Inflammatory macrophage treated with lipopolysaccharide for 1 hour (primary cell): ENCODE data around the gene TMEM18.
"Not testable (repeated sequence)": the region's sequence is repeated elsewhere in the genome, so short reads cannot be mapped to it uniquely, and the experiment has no call there.

ENCODE experiments used
- DNase-seq, 2 donors: peaks; one replicate each; pipeline ENCODE4 v3.0.0-alpha.2; 2020 to 2022

TMEM18 gene

GRCh38 chr2:692767-693166 is 15.6 kb upstream of the TMEM18 start:
- DNase-seq, result no peak

DNA sequence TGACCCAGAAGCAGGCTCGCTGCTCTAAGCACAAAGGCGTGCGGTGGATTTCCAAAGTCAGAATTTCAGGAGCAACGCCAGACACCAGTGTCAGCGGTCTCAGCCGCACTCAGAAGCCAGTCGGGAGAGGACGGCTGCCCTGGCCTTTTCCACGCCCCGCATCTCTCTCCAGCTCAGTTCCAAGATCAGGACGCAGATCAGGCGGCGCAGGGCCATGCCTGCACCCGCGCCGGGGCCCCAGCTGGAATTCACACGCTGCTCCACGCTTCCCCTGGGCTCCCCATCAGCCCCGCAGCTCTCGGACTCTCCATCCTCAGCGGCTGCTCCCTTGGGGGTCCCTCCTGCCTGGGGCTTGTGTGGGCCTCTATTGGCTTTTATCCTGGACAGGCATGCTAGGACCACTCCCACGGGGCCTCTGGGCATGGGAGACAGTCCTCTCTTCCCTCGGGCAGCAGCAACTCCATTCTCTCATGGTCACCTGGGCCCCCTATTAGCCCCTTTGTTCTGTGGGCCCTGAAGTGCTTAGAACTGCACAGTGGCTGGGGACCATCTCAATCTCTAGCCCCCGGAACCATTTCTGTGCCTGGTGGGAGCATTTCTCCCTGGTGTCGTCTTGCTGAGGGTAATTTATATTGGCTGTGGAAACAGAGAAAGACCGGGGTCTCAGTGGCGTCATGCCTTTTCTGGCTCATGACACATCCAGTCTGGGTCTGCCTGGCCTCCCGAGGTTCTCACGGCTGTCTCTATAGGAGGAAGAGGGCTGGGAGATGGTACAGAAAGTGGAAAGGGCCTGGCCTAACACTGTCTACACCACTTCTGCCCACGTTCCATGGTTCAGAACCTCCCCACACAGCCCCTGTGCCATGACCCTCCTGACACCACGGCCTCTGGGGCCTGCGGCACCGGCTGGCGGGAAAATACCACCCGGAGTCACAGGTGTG is 14.9 kb upstream of the TMEM18 start:
- no peak for DNase-seq

- DNase-seq, result no peak
Observed at GRCh38 chr2:690799-691198, 13.6 kb upstream of the TMEM18 start.

DNA sequence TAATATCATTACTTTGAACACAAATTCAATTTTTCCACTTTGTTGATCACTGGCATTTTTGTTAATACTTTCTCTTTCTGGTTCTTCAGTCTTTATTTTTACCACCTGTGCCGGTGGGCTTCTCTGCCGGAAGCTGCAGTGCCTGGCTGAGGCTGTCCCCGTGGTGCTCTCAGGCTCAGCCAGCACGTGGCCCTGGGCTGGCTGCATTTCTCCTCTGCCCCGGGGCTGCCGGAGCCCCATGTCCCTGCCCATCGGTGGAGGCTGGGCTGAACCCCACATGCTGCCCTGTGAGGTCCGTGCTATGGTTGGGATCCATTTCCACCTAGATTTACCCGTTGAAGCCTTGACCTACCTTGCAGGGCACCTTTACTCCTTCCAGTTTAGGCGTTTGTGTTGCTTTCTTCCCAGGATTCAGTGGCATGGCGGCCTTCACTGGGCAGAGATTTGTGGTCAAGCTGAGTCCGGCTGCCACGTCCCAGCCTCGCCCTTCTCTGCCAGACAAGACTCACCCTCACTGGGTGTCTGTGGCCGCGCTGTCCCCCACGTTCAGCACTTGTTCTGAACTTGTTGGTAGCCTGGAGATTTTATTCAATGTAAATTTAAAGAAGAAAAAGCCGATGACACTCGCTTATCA is 12.8 kb upstream of the TMEM18 start:
- DNase-seq, result no peak

DNA sequence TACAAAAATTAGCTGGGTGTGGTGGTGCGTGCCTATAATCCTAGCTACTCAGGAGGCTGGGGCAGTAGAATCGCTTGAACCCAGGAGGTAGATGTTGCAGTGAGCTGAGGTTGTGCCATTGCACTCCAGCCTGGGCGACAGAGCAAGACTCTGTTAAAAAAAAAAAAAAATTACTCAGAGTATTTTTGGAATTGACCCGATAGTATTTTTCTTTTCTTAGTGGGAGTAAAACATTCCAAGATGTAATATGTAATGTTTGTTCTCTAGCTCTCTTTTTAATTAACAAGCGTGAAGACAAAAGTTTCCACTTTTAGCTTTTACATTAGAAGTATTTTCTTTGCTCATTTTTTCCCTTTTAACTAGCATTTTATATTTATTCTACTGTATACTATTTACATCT is 12.0 kb upstream of the TMEM18 start:
- no peak for DNase-seq

GRCh38 chr2:688504-689076 is 11.4 kb upstream of the TMEM18 start:
- DNase-seq, result no peak

GRCh38 chr2:685421-685820 is 8.2 kb upstream of the TMEM18 start:
- DNase-seq, result peak in 1 of 2 donors; percentile 14

DNA sequence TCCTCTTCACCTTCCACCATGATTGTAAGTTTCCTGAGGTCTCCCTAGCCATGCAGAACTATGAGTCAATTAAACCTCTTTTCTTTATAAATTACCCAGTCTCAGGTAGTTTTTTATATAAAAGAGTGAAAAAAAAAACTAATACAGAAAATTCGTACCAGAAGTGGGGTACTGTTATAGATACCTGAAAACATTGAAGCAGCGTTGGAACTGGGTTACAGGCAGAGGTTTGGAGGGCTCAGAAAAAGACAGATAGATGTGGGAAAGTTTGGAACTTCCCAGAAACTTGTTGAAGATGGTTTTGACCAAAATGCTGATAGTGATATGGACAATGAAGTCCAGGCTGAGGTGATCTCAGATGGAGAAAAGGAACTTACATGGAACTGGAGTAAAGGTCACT is 7.7 kb upstream of the TMEM18 start:
- not testable (repeated sequence) for DNase-seq

- DNase-seq, result no peak
Observed at GRCh38 chr2:682226-682625, 5.0 kb upstream of the TMEM18 start.

DNA sequence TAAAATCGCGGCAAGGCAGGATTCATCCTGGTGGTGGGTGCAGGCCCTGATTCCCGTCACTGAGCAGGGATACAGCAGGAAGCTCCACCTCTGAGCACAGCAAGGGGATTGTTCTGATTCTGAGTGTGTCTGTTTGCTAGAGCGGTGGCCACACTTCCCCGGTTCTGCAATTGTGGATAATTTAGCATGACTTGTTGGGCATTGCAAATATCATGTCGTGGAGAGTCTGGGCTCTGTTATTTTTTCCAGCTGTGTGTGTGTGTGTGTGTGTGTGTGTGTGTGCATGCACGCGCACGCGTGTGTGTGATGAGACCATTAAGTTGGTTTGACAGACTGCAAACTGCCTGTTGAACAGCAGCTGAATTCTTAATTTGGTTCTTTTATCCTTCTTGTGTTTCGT is 4.1 kb upstream of the TMEM18 start:
- no peak for DNase-seq

- no peak for DNase-seq
Observed at GRCh38 chr2:680496-680895, 3.3 kb upstream of the TMEM18 start.

DNA sequence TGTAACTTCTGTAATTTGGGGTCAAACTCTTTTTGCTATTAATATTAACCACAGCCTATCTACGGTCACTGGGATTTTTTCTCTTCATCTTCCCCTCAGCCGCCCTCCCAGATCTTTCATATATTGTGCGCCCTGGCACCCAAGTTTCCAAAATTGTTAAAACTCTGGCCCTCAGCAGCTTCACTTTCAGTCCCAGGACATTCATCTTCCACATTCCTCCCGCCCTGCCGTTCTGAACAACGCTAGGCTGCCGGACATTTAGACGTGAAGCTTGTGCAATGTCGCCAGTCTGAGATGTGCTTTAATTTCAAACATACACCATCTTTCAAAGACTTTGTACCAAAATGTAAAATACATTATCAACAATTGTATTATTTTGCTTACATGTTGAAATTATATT is 1.8 kb upstream of the TMEM18 start:
- no peak for DNase-seq

DNA sequence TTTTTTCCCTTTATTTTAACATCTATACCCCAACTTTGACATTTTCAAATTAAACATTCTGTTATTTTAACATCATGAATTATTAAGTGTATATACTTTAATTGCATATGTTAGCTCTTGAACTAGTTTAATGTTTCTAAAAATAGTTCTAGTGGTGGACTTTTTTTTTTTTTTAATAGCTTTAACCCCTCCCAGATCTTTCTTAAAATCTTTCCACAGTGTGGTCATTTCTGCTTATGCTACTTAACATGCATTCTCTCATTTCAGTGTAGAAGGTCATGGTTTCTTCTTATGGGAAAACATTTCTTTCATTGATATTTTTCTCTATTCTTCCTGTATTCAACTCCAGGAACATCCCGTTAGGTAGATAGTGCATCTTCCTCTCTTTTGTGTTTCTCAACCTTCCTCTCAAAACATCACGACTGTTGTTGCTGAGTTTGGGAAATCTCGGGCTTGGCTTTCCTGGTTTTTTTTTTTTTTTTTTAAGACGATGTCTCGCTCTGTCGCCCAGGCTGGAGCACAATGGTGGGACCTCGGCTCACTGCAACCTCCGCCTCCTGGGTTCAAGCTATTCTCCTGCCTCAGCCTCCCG is 849 bp upstream of the TMEM18 start:
- peak; percentile 27 to 29 for DNase-seq

DNA sequence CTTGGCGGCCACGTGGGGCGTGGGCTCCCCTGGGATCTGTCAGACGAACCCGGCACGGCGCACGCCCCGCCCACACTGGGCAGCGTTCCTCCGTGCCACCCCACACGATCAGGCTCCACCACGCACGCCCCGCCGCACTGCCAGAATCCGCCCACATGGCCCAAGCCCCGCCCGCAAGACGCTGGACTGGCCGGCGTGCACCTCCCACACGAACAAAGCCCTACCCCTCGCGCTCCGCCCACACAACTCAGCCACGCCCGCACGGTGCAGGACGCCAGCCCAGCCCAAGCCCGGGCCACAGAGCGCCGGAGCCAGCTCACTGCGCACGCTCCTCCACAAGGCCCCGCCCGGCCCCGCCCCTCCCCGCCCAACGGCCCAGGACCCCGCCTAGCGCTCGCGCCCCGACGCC is 555 bp downstream of the TMEM18 start:
- peak; percentile 96 to 98 for DNase-seq

- DNase-seq, result peak; percentile 9 to 31
Observed at GRCh38 chr2:675982-676646, 1.1 kb downstream of the TMEM18 start.

DNA sequence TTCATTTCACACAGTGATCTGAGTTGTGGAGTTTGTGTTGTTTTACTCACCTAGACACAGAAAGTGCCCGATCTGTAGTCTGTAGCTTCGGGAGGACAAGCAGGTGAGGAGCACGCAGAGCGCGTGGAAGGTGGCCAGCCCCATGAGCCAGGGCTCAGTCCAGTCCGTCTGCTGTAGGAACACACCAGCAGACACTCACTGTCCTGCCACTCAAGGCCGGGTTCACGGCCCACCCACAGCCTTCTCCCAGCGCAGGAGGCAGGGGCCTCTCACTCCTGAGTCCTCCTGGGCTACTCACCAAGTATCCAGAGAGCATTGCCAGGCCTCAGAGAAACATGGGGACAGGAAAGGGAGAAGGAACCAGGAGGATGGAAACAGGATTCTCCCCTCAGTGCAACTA is 1.7 kb downstream of the TMEM18 start:
- DNase-seq, result no peak

DNA sequence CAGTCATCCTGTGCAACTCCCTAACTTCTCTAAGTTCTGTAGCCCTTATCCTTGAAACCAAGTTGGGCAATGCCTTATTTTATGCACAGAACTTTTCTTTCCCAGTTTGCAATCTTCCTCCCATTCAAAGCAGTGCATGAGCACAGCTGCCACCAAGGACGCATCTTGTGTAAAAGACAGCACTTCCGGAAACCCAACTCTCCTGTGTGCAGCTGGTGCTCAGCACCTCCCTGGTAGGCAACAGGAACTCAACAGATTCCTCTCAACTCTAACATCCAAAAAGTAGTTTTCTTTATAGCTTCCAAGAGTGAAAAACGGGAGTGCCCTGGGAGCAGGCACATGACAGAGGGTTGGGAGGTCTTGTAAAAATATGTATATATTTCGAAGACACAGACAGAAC is 2.2 kb downstream of the TMEM18 start:
- no peak for DNase-seq

- DNase-seq, result no peak
Observed at GRCh38 chr2:674321-674985, 2.8 kb downstream of the TMEM18 start.

DNA sequence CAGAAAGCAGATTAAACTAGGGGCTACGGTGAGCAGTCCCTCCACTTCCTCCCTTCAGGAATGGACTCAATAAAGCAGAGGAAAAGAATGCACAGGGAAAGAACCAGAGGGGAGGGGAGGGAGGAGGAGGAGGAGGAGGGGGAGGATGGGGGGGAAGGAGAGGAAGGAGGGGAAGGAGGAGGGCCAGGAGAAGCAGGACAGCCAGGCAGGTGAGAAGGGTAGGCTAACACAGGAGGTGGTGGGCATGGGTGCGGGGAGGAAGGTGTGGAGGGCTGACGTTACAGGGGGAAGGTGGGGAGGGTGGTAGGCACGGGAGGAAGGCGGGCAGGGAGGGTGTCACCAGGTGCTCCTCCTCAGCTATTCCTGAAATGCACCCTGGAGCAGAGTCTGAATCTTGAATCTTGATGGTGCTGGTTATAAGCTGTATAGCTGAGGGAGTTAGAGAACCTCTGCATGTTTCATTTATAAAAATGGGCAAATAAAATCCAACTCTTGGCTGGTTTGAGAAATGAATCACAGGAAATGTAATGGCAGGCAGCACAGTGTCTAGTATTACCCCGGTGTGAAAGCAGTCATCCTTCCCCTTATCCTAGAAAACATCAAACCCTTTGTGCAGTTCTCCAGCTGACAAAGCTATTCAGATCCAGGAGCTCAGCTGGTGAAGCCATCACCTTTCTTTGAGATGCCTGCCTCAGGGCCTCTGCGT is 3.4 kb downstream of the TMEM18 start:
- no peak for DNase-seq

GRCh38 chr2:673016-673415 is 4.2 kb downstream of the TMEM18 start:
- DNase-seq, result no peak

- DNase-seq, result no peak
Observed at GRCh38 chr2:672606-672905, 4.7 kb downstream of the TMEM18 start.
